Measurements from ENCODE around the gene PMM2. TPM values are rescaled to one million over a fixed set of nuclear protein-coding genes. Genes with fewer than 3 reads are reported as not detected.

The PMM2 gene
- total RNA-seq, 1 experiment from 2014 or later, result 58.4 TPM

- no peaks in the 10 kb centered on the region for H3K9me3 ChIP-seq (ENCODE audit: control insufficient read depth, insufficient read depth, low read depth, low read length)
- ChIA-PET POLR2A (no interaction called here), CTCF (no interaction called here)
- no peak overlapping the region for H3K27ac ChIP-seq (ENCODE audit: low read length)
- DNase-seq (ENCODE audit: low read depth, low spot score) (no peak), ATAC-seq (no peak)
- no peaks in the 10 kb centered on the region for H3K27me3 ChIP-seq (ENCODE audit: control insufficient read depth, insufficient read depth, low read length)
- no peak overlapping the region for H3K4me3 ChIP-seq (ENCODE audit: low read depth in 2 of 2, low read length in 2 of 2)
- BruUV-seq (replicated peaks), result no TSS peak
- in situ Hi-C loops (cut with HindIII; ENCODE audit: low pct_unique_long_range_greater_than_20kb, low sequenced_read_pairs), result no loop called here
- TF ChIP-seq TCF7L2 (IDR thresholded peaks at IDR 0.05; ENCODE audit: low read depth, low read length), result no peak
- TF ChIP-seq POLR2AphosphoS5 (IDR thresholded peaks at IDR 0.05; ENCODE audit: low read depth, low read length), result no peak
- TF ChIP-seq CTCF (IDR thresholded peaks at IDR 0.05), result no peak
- no peak for TF ChIP-seq SIN3A (IDR thresholded peaks at IDR 0.05; ENCODE audit: borderline replicate concordance, insufficient read depth, low read depth, low read length)
- TF ChIP-seq REST (IDR thresholded peaks at IDR 0.05; ENCODE audit: insufficient read depth in 1 of 2, low read depth in 2 of 2, low read length in 1 of 2), result no peak
- intact Hi-C loops (cut with micrococcal nuclease; ENCODE audit: unreplicated experiment), result no loop called here
- no peaks in the 10 kb centered on the region for H3K36me3 ChIP-seq (ENCODE audit: control insufficient read depth, insufficient read depth, low read length)
- no peaks in the 10 kb centered on the region for H3K4me1 ChIP-seq (ENCODE audit: control insufficient read depth, insufficient read depth, low read length)
Observed at GRCh38 chr16:8781797-8782196, 15.8 kb upstream of the PMM2 start.

GRCh38 chr16:8782673-8783072 is 15.0 kb upstream of the PMM2 start:
- TF ChIP-seq REST (IDR thresholded peaks at IDR 0.05; ENCODE audit: insufficient read depth in 1 of 2, low read depth in 2 of 2, low read length in 1 of 2), result no peak
- TF ChIP-seq SIN3A (IDR thresholded peaks at IDR 0.05; ENCODE audit: borderline replicate concordance, insufficient read depth, low read depth, low read length), result no peak
- no peak for TF ChIP-seq TCF7L2 (IDR thresholded peaks at IDR 0.05; ENCODE audit: low read depth, low read length)
- TF ChIP-seq CTCF (IDR thresholded peaks at IDR 0.05), result no peak
- no peak for DNase-seq (ENCODE audit: low read depth, low spot score)
- ChIA-PET POLR2A (no interaction called here), CTCF (no interaction called here)
- intact Hi-C loops (cut with micrococcal nuclease; ENCODE audit: unreplicated experiment) (no loop called here), in situ Hi-C loops (cut with HindIII; ENCODE audit: low pct_unique_long_range_greater_than_20kb, low sequenced_read_pairs) (no loop called here)
- Histone ChIP-seq H3K36me3 (ENCODE audit: control insufficient read depth, insufficient read depth, low read length) (no peaks in the 10 kb centered on the region), H3K9me3 (ENCODE audit: control insufficient read depth, insufficient read depth, low read depth, low read length) (no peaks in the 10 kb centered on the region), H3K27ac (ENCODE audit: low read length) (no peak overlapping the region), H3K27me3 (ENCODE audit: control insufficient read depth, insufficient read depth, low read length) (no peaks in the 10 kb centered on the region), H3K4me1 (ENCODE audit: control insufficient read depth, insufficient read depth, low read length) (no peaks in the 10 kb centered on the region), H3K4me3 (ENCODE audit: low read depth in 2 of 2, low read length in 2 of 2) (no peak overlapping the region)
- no peak for ATAC-seq
- BruUV-seq (replicated peaks), result no TSS peak
